Measurements from ENCODE around the gene SNAPC2.

GRCh38 chr19:7879836-7880235 lies 40.3 kb upstream of the SNAPC2 start:
- no peak for TF ChIP-seq POLR2A (IDR thresholded peaks at IDR 0.05)
- no peak for TF ChIP-seq CTCF (IDR thresholded peaks at IDR 0.05)

All from Peyer's patch (tissue), 4 donors.